OCI-LY1 (cell line): ENCODE results near the gene CLEC4F.

Experiments used
- CTCF ChIP-seq: fragments of 200-600 bp; sonication (generic), shearing (Covaris generic); IDR thresholded peaks from 2 replicates; pipeline ENCODE4 v1.5.1; 2017; ENCODE audit warnings: mild to moderate bottlenecking, antibody characterized with exemption, low read length, moderate library complexity, mixed read lengths
- EZH2 ChIP-seq: fragments of 200-600 bp; sonication (generic), shearing (Covaris generic); IDR thresholded peaks from 2 replicates; pipeline ENCODE4 v1.8.0; 2017; ENCODE audit warnings: borderline replicate concordance, mixed run types, mild to moderate bottlenecking, antibody characterized with exemption, low read length, moderate library complexity, mixed read lengths

- TF ChIP-seq CTCF: no peak
- TF ChIP-seq EZH2: no peak
Measured at GRCh38 chr2:70784320-70784719, 36.1 kb downstream of the CLEC4F start.
